Measurements from ENCODE around the gene CMTR2.

- TF ChIP-seq CTCF (IDR thresholded peaks at IDR 0.05), result no peak
- TF ChIP-seq EZH2 (IDR thresholded peaks at IDR 0.05), result no peak
- no peak for TF ChIP-seq EZH2phosphoT487 (IDR thresholded peaks at IDR 0.05)
Measured at GRCh38 chr16:71328151-71328550, 38.9 kb upstream of the CMTR2 start.
